ENCODE results near the gene CMC1. TPM values are rescaled to one million over a fixed set of nuclear protein-coding genes. Genes with fewer than 3 reads are reported as not detected.

CMC1 gene
- total RNA-seq, 1 experiment from 2014 or later, result 16.5 TPM

DNA sequence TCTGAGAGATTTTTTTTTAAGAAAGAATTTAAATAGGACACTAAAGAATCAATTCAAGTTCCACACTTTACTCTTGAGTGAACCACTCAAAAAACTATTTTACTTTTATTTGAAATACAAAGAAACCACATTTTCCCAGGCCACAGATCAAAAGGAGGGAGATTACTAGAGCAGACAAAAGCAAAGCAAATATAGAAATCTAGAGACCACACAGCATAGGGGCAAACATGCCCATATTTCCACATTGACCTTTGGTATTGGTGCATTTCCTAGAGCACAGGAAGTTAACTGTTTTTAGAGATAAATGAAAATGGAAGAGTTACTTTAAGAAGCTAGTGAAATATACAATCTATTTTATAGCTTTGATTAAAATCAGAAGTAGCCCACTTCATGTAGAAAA, 79.6 kb downstream of the CMC1 start:
- H3T11ph ChIP-seq (ENCODE audit: low read length), result no peak overlapping the region
- H3K18ac ChIP-seq (ENCODE audit: insufficient read length, low read depth, low read length), result no peak overlapping the region
- peaks cover 0 to 20% (median 18%) of the 10 kb centered on the region in 3 experiments; a peak in 4 of 7 replicates for H3K36me3 Mint-ChIP-seq (ENCODE audit: insufficient read depth in 1 of 3, low read depth in 3 of 3)
- no peak overlapping the region for H4K91ac ChIP-seq (ENCODE audit: insufficient read length, low read depth, low read length)
- H3K9me3 Mint-ChIP-seq, result no peaks in the 10 kb centered on the region
- H3K4me2 ChIP-seq (ENCODE audit: insufficient read depth, insufficient read length, low read length), result no peak overlapping the region
- no peak overlapping the region for H3K27ac ChIP-seq (ENCODE audit: insufficient read length, low read depth, low read length)
- TF ChIP-seq, protein P1, sequence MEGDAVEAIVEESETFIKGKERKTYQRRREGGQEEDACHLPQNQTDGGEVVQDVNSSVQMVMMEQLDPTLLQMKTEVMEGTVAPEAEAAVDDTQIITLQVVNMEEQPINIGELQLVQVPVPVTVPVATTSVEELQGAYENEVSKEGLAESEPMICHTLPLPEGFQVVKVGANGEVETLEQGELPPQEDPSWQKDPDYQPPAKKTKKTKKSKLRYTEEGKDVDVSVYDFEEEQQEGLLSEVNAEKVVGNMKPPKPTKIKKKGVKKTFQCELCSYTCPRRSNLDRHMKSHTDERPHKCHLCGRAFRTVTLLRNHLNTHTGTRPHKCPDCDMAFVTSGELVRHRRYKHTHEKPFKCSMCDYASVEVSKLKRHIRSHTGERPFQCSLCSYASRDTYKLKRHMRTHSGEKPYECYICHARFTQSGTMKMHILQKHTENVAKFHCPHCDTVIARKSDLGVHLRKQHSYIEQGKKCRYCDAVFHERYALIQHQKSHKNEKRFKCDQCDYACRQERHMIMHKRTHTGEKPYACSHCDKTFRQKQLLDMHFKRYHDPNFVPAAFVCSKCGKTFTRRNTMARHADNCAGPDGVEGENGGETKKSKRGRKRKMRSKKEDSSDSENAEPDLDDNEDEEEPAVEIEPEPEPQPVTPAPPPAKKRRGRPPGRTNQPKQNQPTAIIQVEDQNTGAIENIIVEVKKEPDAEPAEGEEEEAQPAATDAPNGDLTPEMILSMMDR (conservative IDR thresholded peaks at IDR 0.05), result no peak
- no peak overlapping the region; a peak in 1 of 7 replicates for H3K27ac Mint-ChIP-seq
- H2BK5ac ChIP-seq (ENCODE audit: insufficient read length, low read length), result no peak overlapping the region
- H4K5ac ChIP-seq (ENCODE audit: insufficient read length, low read depth, low read length), result no peak overlapping the region
- DNase-seq, result no peak
- no peak overlapping the region for H3K14ac ChIP-seq (ENCODE audit: insufficient read depth, low read length)
- no peak overlapping the region for H3K56ac ChIP-seq (ENCODE audit: insufficient read length, low read depth, low read length)
- no peak overlapping the region for H2AFZ ChIP-seq (ENCODE audit: low read length)
- no peak overlapping the region for H2BK12ac ChIP-seq (ENCODE audit: insufficient read length, low read depth, low read length)
- H2BK120ac ChIP-seq (ENCODE audit: low read depth, low read length, poor library complexity, severe bottlenecking), result no peak overlapping the region
- no peak overlapping the region for H2AK5ac ChIP-seq (ENCODE audit: insufficient read length, low read length)
- no peaks in the 10 kb centered on the region for H3K79me1 ChIP-seq (ENCODE audit: insufficient read depth, low read depth, low read length, poor library complexity, severe bottlenecking)
- no peaks in the 10 kb centered on the region for H3K27me3 Mint-ChIP-seq (ENCODE audit: low read depth)
- H3K4me1 Mint-ChIP-seq, result peaks cover 7 to 9% of the 10 kb centered on the region in 2 experiments; a peak in 3 of 4 replicates
- H4K20me1 ChIP-seq (ENCODE audit: control insufficient read depth, insufficient read depth, insufficient read length), result no peaks in the 10 kb centered on the region
- H3K23ac ChIP-seq (ENCODE audit: insufficient read length, low read depth, low read length), result no peak overlapping the region
- H3K23me2 ChIP-seq (ENCODE audit: insufficient read length, low read depth, low read length, poor library complexity, severe bottlenecking), result no peaks in the 10 kb centered on the region
- H3K4ac ChIP-seq (ENCODE audit: low read depth, low read length), result no peak overlapping the region
- H3K9ac ChIP-seq (ENCODE audit: extremely low read depth, insufficient read length, low read length), result no peak overlapping the region
- H3K79me2 ChIP-seq (ENCODE audit: insufficient read depth, low read length), result no peaks in the 10 kb centered on the region
- H3K4me3 Mint-ChIP-seq, result no peak overlapping the region
- no peak overlapping the region for H4K8ac ChIP-seq (replicated peaks; ENCODE audit: insufficient read length, low read depth, low read length)
- no peaks in the 10 kb centered on the region for H3K27me3 ChIP-seq (ENCODE audit: insufficient read depth, low read length)
- no peak overlapping the region for H2BK15ac ChIP-seq (ENCODE audit: low read depth, low read length)
- no peaks in the 10 kb centered on the region for H3K4me1 ChIP-seq (ENCODE audit: insufficient read depth, low read length)
- no peaks in the 10 kb centered on the region for H3K9me3 ChIP-seq (ENCODE audit: control insufficient read depth, low read depth, low read length)
- no peak overlapping the region for H2BK20ac ChIP-seq (ENCODE audit: low read depth, low read length, poor library complexity, severe bottlenecking)

Data from H9 (cell line).